HEK293 (cell line): ENCODE results near the gene SLITRK5.

ENCODE experiments used
- CTCF ChIA-PET: fragments of 350-600 bp; formaldehyde crosslinking; extraction: SDS; loops from one replicate; lab custom pipeline; 2021; ENCODE audit warnings: antibody characterized with exemption; lab: Yijun Ruan, JAX
- POLR2A ChIA-PET: fragments of 300-600 bp; formaldehyde crosslinking; extraction: SDS; loops from one replicate; lab custom pipeline; 2020; ENCODE audit warnings: antibody characterized with exemption, inconsistent platforms; lab: Yijun Ruan, JAX
- H3K27ac ChIP-seq: fragments of 200-500 bp; sonication (Bioruptor generic); 2 replicates; pipeline ENCODE4 v1.5.1; 2014; ENCODE audit warnings: low read depth, low read length, control low read depth, inconsistent platforms; ENCODE audit errors: extremely low read depth
- H3K36me3 ChIP-seq, 2 experiments: fragments of 200-500 bp in 1 of 2; sonication (Bioruptor generic) in 1 of 2; 1 replicate in 1 of 2; 2 replicates in 1 of 2; pipeline ENCODE4 v1.5.1; 2014 to 2017; ENCODE audit warnings: inconsistent platforms in 2 of 2, low read length in 2 of 2; ENCODE audit not compliant: control insufficient read depth in 2 of 2, insufficient read depth in 1 of 2
- H3K4me1 ChIP-seq: fragments of 200-500 bp; sonication (Bioruptor generic); 2 replicates; pipeline ENCODE4 v1.5.1; 2014; ENCODE audit warnings: mild to moderate bottlenecking, low read length, inconsistent platforms; ENCODE audit not compliant: control insufficient read depth, insufficient read depth
- H3K4me3 ChIP-seq: 2 replicates; pipeline ENCODE4 v1.5.1; 2011; ENCODE audit warnings: low read depth, mild to moderate bottlenecking, control low read depth, low read length, moderate library complexity
- H3K9me3 ChIP-seq: fragments of 200-500 bp; sonication (Bioruptor generic); 2 replicates; pipeline ENCODE4 v1.5.1; 2014; ENCODE audit warnings: low read depth, low read length, inconsistent platforms; ENCODE audit not compliant: control insufficient read depth, insufficient read depth
- GLI2 ChIP-seq: fragments of 450-650 bp; formaldehyde crosslinking; IDR thresholded peaks from 2 replicates; pipeline ENCODE4; 2017; ENCODE audit warnings: missing biosample characterization, missing genetic modification characterization, low read depth, borderline replicate concordance
- IKZF3 ChIP-seq: fragments of 450-650 bp; IDR thresholded peaks from 2 replicates; pipeline ENCODE4 v1.5.0; 2018; ENCODE audit warnings: missing biosample characterization, mild to moderate bottlenecking, missing genetic modification characterization, moderate library complexity
- PBX3 ChIP-seq: sonication (generic); formaldehyde crosslinking; IDR thresholded peaks from 2 replicates; pipeline ENCODE4 v1.8.1; 2022; ENCODE audit warnings: mild to moderate bottlenecking, moderate library complexity, missing genetic modification reagents
- ZBTB20 ChIP-seq: fragments of 450-650 bp; formaldehyde crosslinking; IDR thresholded peaks from 2 replicates; pipeline ENCODE4 v1.5.1; 2016; ENCODE audit warnings: missing biosample characterization, missing genetic modification characterization
- ZBTB44 ChIP-seq: fragments of 450-650 bp; IDR thresholded peaks from 2 replicates; pipeline ENCODE4 v1.5.1; 2018; ENCODE audit warnings: missing biosample characterization, mild to moderate bottlenecking, missing genetic modification characterization
- ZFP3 ChIP-seq: fragments of 450-650 bp; formaldehyde crosslinking; IDR thresholded peaks from 2 replicates; pipeline ENCODE4 v1.5.1; 2016; ENCODE audit warnings: low read depth, missing biosample characterization, missing genetic modification characterization
- ZNF140 ChIP-seq: fragments of 450-650 bp; formaldehyde crosslinking; IDR thresholded peaks from 2 replicates; pipeline ENCODE4 v1.5.1; 2016; ENCODE audit warnings: missing biosample characterization, missing genetic modification characterization
- ZNF19 ChIP-seq: fragments of 450-650 bp; formaldehyde crosslinking; IDR thresholded peaks from 2 replicates; pipeline ENCODE4; 2016; ENCODE audit warnings: missing biosample characterization, missing genetic modification characterization, low read depth
- ZNF239 ChIP-seq: fragments of 450-650 bp; formaldehyde crosslinking; IDR thresholded peaks from 2 replicates; pipeline ENCODE4 v1.5.1; 2016; ENCODE audit warnings: missing biosample characterization, missing genetic modification characterization
- ZNF274 ChIP-seq, 2 experiments: fragments of 200-500 bp in 1 of 2; fragments of 450-650 bp in 1 of 2; sonication (Bioruptor generic) in 1 of 2; formaldehyde crosslinking in 1 of 2; IDR thresholded peaks; 2 replicates each; pipeline versions ENCODE4 v1.5.1 to v1.6.1; 2014 to 2016; ENCODE audit warnings: borderline replicate concordance in 1 of 2, inconsistent platforms in 1 of 2, low read length in 1 of 2, missing biosample characterization in 1 of 2, missing genetic modification characterization in 1 of 2
- ZNF341 ChIP-seq: fragments of 450-650 bp; formaldehyde crosslinking; IDR thresholded peaks from 2 replicates; pipeline ENCODE4; 2016; ENCODE audit warnings: low read depth, missing biosample characterization, missing genetic modification characterization
- ZNF391 ChIP-seq: fragments of 450-650 bp; formaldehyde crosslinking; IDR thresholded peaks from 2 replicates; pipeline ENCODE4 v1.5.1; 2016; ENCODE audit warnings: low read depth, missing biosample characterization, missing genetic modification characterization, borderline replicate concordance
- ZNF514 ChIP-seq: fragments of 450-650 bp; formaldehyde crosslinking; IDR thresholded peaks from 2 replicates; pipeline ENCODE4 v1.5.1; 2016; ENCODE audit warnings: missing biosample characterization, missing genetic modification characterization
- ZNF561 ChIP-seq: fragments of 450-650 bp; IDR thresholded peaks from 2 replicates; pipeline ENCODE4 v1.5.1; 2018; ENCODE audit warnings: missing biosample characterization, missing genetic modification characterization, borderline replicate concordance
- ZNF660 ChIP-seq: fragments of 450-650 bp; IDR thresholded peaks from 2 replicates; pipeline ENCODE4 v1.5.1; 2018; ENCODE audit warnings: missing biosample characterization, mild to moderate bottlenecking, missing genetic modification characterization
- ZNF701 ChIP-seq: fragments of 450-650 bp; formaldehyde crosslinking; IDR thresholded peaks from 2 replicates; pipeline ENCODE4 v1.5.1; 2016; ENCODE audit warnings: missing biosample characterization, missing genetic modification characterization
- ZNF76 ChIP-seq: fragments of 450-650 bp; formaldehyde crosslinking; IDR thresholded peaks from 2 replicates; pipeline ENCODE4; 2016; ENCODE audit warnings: low read depth, missing biosample characterization, missing genetic modification characterization, borderline replicate concordance
- ZNF785 ChIP-seq: fragments of 450-650 bp; formaldehyde crosslinking; IDR thresholded peaks from 2 replicates; pipeline ENCODE4 v1.5.1; 2016; ENCODE audit warnings: missing biosample characterization, missing genetic modification characterization
- TF ChIP-seq, protein P1 (sequence below): fragments of 450-650 bp; formaldehyde crosslinking; IDR thresholded peaks from 2 replicates; pipeline ENCODE4 v1.5.1; 2016; ENCODE audit warnings: missing biosample characterization, missing genetic modification characterization
- TF ChIP-seq, protein P2 (sequence below): fragments of 450-650 bp; formaldehyde crosslinking; IDR thresholded peaks from 2 replicates; pipeline ENCODE4 v1.5.1; 2016; ENCODE audit warnings: missing biosample characterization, missing genetic modification characterization

The SLITRK5 gene

GRCh38 chr13:87677496-87678371, 6.6 kb downstream of the SLITRK5 start:
- no peak overlapping the region for H3K27ac ChIP-seq
- TF ChIP-seq ZBTB20 (tag by site-specific recombination) (peak; percentile 21; the same call in 1 of the 2 replicates), ZBTB44 (peak; percentile 84), GLI2 (tag by site-specific recombination) (no peak)
- H3K4me1 ChIP-seq, result no peaks in the 10 kb centered on the region
- POLR2A ChIA-PET, result no interaction called here
- H3K9me3 ChIP-seq, result no peaks in the 10 kb centered on the region
- H3K36me3 ChIP-seq, result peaks cover 0 to 25% of the 10 kb centered on the region in 2 experiments; a peak in 1 of 3 replicates
- CTCF ChIA-PET, result no interaction called here
- peak overlapping the region; percentile 25 for H3K4me3 ChIP-seq

- TF ChIP-seq ZNF701 (tag by site-specific recombination) (no peak), ZNF76 (tag by site-specific recombination) (no peak), ZNF391 (tag by site-specific recombination) (no peak), ZNF341 (tag by site-specific recombination) (no peak), ZNF19 (tag by site-specific recombination) (no peak), ZNF239 (tag by site-specific recombination) (no peak), ZBTB44 (no peak), ZNF660 (tag by site-specific recombination) (no peak), ZNF785 (no peak), ZNF140 (tag by site-specific recombination) (no peak), PBX3 (no peak), ZNF514 (no peak), ZNF274 (IDR thresholded peaks at IDR 0.05; ENCODE audit: low read length) (no peak), ZNF274 (tag by site-specific recombination; IDR thresholded peaks at IDR 0.05; ENCODE audit: borderline replicate concordance) (no peak), ZNF561 (no peak), IKZF3 (no peak), ZFP3 (tag by site-specific recombination) (no peak)
- TF ChIP-seq, protein P1, sequence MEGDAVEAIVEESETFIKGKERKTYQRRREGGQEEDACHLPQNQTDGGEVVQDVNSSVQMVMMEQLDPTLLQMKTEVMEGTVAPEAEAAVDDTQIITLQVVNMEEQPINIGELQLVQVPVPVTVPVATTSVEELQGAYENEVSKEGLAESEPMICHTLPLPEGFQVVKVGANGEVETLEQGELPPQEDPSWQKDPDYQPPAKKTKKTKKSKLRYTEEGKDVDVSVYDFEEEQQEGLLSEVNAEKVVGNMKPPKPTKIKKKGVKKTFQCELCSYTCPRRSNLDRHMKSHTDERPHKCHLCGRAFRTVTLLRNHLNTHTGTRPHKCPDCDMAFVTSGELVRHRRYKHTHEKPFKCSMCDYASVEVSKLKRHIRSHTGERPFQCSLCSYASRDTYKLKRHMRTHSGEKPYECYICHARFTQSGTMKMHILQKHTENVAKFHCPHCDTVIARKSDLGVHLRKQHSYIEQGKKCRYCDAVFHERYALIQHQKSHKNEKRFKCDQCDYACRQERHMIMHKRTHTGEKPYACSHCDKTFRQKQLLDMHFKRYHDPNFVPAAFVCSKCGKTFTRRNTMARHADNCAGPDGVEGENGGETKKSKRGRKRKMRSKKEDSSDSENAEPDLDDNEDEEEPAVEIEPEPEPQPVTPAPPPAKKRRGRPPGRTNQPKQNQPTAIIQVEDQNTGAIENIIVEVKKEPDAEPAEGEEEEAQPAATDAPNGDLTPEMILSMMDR (tag by site-specific recombination), result no peak
- TF ChIP-seq, protein P2, sequence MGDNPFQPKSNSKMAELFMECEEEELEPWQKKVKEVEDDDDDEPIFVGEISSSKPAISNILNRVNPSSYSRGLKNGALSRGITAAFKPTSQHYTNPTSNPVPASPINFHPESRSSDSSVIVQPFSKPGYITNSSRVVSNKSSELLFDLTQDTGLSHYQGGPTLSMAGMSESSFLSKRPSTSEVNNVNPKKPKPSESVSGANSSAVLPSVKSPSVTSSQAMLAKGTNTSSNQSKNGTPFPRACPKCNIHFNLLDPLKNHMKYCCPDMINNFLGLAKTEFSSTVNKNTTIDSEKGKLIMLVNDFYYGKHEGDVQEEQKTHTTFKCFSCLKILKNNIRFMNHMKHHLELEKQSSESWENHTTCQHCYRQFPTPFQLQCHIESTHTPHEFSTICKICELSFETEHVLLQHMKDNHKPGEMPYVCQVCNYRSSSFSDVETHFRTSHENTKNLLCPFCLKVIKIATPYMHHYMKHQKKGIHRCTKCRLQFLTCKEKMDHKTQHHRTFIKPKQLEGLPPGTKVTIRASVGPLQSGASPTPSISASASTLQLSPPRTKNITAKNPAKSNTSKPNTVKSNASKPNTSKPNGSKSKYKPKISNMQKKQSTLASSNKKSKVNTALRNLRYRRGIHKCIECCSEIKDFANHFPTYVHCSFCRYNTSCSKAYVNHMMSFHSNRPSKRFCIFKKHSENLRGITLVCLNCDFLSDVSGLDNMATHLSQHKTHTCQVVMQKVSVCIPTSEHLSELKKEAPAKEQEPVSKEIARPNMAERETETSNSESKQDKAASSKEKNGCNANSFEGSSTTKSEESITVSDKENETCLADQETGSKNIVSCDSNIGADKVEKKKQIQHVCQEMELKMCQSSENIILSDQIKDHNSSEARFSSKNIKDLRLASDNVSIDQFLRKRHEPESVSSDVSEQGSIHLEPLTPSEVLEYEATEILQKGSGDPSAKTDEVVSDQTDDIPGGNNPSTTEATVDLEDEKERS (tag by site-specific recombination), result no peak
- CTCF ChIA-PET, result no interaction called here
- no peaks in the 10 kb centered on the region for H3K9me3 ChIP-seq
- no peak overlapping the region for H3K4me3 ChIP-seq
- H3K4me1 ChIP-seq, result no peaks in the 10 kb centered on the region
- H3K36me3 ChIP-seq, result peaks cover 0 to 25% of the 10 kb centered on the region in 2 experiments; a peak in 1 of 3 replicates
- POLR2A ChIA-PET, result no interaction called here
- no peak overlapping the region for H3K27ac ChIP-seq
Observed at GRCh38 chr13:87678372-87678752, 7.2 kb downstream of the SLITRK5 start.
